Subcutaneous adipose tissue (tissue), 4 donors: ENCODE data around the gene CCR9. TPM values are rescaled to one million over a fixed set of nuclear protein-coding genes. Genes with fewer than 3 reads are reported as not detected.

Experiments used
- total RNA-seq, 4 donors: library from RNA; depleted of rRNA; stranded (reverse); fragments of >200 nt; gene quantifications; one replicate each; pipeline ENCODE4 v1.1.0, GENCODE V29; 2016
- TF ChIP-seq, protein P1 (sequence below): fragments of 450-650 bp; IDR thresholded peaks from one replicate; pipeline ENCODE4 v1.5.1; 2016; ENCODE audit warnings: low read depth, mild to moderate bottlenecking, control low read depth, antibody characterized with exemption, moderate library complexity

CCR9 gene
- total RNA-seq, 4 donors from 2014 or later = not detected

DNA sequence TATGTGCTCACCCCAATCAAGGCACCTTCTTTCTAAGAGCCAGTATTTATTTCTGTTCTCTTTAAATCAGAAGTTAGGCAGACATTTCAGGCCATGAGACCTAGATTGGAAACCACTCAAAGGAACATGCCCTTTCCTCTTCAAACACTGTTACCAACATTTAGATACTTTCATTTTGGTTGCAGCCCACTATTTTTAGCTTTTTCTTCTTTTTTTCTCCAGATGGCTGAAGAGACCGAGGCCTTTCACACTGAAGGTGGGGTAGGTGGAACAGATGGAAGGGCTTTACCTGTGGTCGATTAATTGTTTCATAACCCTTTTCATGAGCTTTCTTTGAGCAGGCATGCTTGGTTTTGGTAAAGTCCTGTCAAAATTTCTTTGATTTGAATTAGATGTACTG is 33.5 kb upstream of the CCR9 start:
- TF ChIP-seq, protein P1, sequence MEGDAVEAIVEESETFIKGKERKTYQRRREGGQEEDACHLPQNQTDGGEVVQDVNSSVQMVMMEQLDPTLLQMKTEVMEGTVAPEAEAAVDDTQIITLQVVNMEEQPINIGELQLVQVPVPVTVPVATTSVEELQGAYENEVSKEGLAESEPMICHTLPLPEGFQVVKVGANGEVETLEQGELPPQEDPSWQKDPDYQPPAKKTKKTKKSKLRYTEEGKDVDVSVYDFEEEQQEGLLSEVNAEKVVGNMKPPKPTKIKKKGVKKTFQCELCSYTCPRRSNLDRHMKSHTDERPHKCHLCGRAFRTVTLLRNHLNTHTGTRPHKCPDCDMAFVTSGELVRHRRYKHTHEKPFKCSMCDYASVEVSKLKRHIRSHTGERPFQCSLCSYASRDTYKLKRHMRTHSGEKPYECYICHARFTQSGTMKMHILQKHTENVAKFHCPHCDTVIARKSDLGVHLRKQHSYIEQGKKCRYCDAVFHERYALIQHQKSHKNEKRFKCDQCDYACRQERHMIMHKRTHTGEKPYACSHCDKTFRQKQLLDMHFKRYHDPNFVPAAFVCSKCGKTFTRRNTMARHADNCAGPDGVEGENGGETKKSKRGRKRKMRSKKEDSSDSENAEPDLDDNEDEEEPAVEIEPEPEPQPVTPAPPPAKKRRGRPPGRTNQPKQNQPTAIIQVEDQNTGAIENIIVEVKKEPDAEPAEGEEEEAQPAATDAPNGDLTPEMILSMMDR = no peak

GRCh38 chr3:45858809-45859543 is 27.4 kb upstream of the CCR9 start:
- TF ChIP-seq, protein P1 = no peak

DNA sequence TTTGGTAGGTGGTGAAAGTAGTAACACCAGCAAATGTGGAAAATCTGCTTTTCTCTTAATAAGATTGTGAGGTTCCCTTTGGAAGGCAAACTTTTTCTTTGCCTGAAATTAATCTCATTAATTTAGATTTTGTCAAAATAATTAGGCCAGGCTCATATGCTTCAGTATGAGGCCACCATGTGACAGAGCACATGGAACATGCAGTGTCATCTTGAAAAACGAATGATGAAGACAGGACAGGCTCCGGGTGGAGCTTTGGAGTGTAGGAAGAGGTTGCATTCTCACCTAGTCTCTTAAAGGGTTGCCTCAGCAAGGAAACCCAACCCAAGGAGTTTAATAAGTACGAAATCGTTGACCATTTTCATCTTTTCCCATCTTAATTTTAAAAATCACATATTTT is 25.9 kb upstream of the CCR9 start:
- TF ChIP-seq, protein P1 = no peak

DNA sequence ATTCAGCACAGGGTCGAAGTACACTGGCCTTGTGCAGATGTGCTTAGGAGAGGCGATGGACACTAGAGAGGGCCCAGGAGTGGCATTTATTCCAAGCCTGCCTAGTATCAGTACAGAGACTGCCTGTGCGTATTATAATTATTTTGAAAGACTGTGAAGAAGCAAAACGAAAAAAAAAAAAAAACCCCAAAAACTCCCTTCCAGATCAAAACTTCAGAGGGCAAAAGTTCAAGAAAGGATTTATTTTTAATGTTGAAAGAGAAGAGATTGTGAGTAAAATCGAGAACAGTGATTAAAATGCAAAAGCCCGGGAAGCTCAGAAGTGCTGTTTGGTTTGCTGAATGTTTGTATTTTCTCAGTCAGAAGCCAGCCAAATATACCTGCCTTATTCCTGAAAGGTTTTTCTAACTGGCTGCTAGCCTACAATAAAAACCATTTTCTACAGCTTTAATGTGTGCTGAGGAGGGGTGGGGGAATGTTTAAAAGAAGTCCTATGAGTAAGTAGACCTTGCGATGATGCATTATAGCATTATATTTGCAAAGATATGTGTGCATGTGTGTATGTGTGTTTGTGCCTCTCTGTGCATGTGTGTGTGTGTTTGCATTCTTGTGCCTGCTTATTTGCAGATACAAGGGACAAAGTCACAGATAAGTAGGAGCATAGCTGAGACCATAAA is 25.2 kb upstream of the CCR9 start:
- TF ChIP-seq, protein P1 = no peak

DNA sequence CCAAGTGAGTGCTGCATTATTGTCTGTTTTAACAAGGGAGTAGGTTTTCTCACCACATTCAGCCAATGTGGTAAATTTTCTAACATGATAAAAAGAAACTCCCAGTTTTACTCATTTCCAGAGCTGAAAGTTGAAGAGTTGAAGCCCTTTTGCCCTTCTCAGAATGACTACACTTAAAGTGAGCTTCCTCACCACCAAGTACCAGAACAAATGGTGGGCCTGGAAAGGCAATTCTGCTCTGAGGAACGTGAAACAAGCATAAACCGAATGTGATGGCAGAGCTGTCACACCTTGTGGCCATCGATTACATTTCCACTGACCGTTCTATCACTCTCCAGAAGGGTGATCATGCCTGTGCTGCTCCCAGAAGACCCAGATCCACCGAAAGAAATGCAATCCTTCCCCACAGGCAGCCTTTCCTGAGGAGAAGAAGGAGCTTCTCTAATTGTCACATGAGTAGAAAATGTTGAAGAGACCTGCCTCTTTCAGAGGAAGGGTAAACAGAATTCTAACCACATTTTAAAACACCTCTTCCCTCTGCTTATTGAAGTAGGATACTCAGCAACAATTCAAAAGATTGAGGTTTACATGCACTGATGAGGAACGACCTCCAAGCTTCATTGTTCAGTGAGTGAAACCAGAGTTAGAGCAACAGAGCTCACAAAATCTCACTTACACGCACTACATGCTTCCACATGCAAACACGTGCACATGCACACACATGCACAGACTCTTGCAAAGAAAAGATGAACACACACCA is 21.4 kb upstream of the CCR9 start:
- TF ChIP-seq, protein P1 = no peak

- TF ChIP-seq, protein P1 = no peak
These were observed 20.8 kb upstream of the CCR9 start for GRCh38 chr3:45865563-45865962.

DNA sequence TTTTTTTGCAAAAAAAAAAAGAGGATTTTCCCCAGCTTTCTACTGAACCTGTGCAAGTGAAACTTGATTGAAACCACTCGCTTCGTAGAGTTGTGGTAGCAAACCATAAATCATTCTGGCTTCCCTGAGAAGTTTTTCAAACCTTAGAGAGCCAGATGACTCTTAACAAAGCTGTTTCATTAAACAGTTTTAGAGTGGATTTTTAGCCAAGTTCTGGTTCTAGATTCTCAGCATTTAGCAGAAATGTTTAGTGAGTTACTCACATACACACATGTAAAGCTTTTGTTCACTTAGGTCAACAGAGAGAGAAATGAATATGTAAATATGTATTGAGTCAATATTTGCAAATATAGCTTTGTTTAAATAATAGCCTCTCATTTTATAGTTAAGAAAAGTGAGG is 18.1 kb upstream of the CCR9 start:
- TF ChIP-seq, protein P1 = no peak
